ENCODE data around the gene PLK2.
A peak's percentile ranks its signal among the peaks of the same experiment; 100 is the strongest.

The PLK2 gene

DNA sequence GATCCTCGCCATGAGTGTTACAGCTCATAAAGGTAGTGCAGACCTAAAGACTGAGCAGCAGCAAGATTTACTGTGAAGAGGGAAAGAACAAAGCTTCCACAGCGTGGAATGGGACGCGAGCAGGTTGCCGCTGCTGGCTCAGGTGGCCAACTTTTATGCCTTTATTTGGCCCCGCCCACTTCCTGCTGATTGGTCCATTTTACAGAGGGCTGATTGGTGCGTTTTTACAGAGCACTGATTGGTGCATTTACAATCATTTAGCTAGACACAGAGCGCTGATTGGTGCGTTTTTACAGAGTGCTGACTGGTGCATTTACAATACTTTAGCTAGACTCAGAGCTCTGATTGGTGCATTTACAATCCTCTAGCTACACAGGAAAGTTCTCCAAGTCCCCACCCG is 13.9 kb downstream of the PLK2 start:
- TF ChIP-seq CTCF (IDR thresholded peaks at IDR 0.05; ENCODE audit: poor library complexity, severe bottlenecking), result no peak
- no peak for ATAC-seq (ENCODE audit: low read depth)
- Histone ChIP-seq H3K27me3 (ENCODE audit: insufficient read depth, poor library complexity, severe bottlenecking) (no peaks in the 10 kb centered on the region), H3K4me1 (ENCODE audit: insufficient read depth, poor library complexity, severe bottlenecking) (no peaks in the 10 kb centered on the region), H3K4me3 (ENCODE audit: severe bottlenecking) (no peak overlapping the region), H3K27ac (ENCODE audit: poor library complexity, severe bottlenecking) (no peak overlapping the region), H3K9me3 (ENCODE audit: severe bottlenecking) (no peaks in the 10 kb centered on the region), H3K36me3 (ENCODE audit: low read depth) (no peaks in the 10 kb centered on the region)
- no peak for DNase-seq (ENCODE audit: low spot score)

DNA sequence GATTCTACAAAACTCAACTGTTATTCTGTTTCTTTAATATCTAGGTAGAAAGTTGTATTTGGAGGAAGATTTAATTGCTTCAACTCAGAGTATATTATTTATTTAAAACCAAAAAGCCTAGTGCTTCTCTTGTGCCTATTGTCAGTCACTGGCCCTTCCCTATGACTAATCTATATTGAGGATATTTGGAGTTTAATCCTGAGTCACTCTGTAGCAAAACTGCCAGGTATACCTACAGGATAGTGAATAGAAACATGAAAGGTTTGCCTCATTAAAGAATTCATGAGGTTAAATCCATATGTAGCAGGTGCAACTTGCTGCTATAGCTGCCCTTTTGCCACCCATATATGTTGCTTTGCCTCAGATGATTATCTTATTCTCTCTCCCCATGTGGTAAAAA is 15.1 kb downstream of the PLK2 start:
- no peaks in the 10 kb centered on the region for H3K36me3 ChIP-seq (ENCODE audit: low read depth)
- no peak for TF ChIP-seq CTCF (IDR thresholded peaks at IDR 0.05; ENCODE audit: poor library complexity, severe bottlenecking)
- no peak overlapping the region for H3K4me3 ChIP-seq (ENCODE audit: severe bottlenecking)
- DNase-seq (ENCODE audit: low spot score) (no peak), ATAC-seq (ENCODE audit: low read depth) (peak; percentile 84)
- no peaks in the 10 kb centered on the region for H3K4me1 ChIP-seq (ENCODE audit: insufficient read depth, poor library complexity, severe bottlenecking)
- no peak overlapping the region for H3K27ac ChIP-seq (ENCODE audit: poor library complexity, severe bottlenecking)
- H3K27me3 ChIP-seq (ENCODE audit: insufficient read depth, poor library complexity, severe bottlenecking), result no peaks in the 10 kb centered on the region
- H3K9me3 ChIP-seq (ENCODE audit: severe bottlenecking), result no peaks in the 10 kb centered on the region

GRCh38 chr5:58440901-58441460 is 18.9 kb downstream of the PLK2 start:
- no peak overlapping the region for H3K27ac ChIP-seq (ENCODE audit: poor library complexity, severe bottlenecking)
- no peaks in the 10 kb centered on the region for H3K4me1 ChIP-seq (ENCODE audit: insufficient read depth, poor library complexity, severe bottlenecking)
- no peaks in the 10 kb centered on the region for H3K9me3 ChIP-seq (ENCODE audit: severe bottlenecking)
- no peaks in the 10 kb centered on the region for H3K27me3 ChIP-seq (ENCODE audit: insufficient read depth, poor library complexity, severe bottlenecking)
- no peak overlapping the region for H3K4me3 ChIP-seq (ENCODE audit: severe bottlenecking)
- ATAC-seq (ENCODE audit: low read depth) (no peak), DNase-seq (ENCODE audit: low spot score) (no peak)
- H3K36me3 ChIP-seq (ENCODE audit: low read depth), result no peaks in the 10 kb centered on the region
- TF ChIP-seq CTCF (IDR thresholded peaks at IDR 0.05; ENCODE audit: poor library complexity, severe bottlenecking), result no peak

DNA sequence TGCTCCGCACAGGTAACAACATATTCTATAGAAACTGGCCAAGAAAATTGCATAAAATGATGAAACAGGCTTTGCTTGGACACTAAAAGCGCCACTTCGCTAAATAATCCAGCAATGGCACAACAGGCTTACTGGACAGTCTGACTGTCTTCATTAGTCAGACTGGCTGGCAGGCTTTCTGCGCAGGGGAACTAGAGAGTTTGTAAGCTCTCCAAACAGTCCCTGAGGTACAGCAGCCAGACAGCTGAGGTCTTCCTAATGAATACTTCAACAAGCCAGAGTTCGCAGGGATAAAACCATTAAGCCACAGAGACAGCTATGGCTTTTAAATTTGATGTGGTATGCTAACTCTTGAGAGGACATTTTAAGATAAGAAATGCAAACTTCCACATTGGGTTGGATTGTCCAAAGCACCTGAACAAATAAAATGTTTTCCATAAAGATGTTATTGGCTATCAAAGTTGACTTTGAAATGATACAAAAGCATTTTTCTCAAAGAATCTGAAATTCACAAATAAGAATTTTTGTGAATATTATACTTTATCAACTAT is 20.7 kb downstream of the PLK2 start:
- H3K4me1 ChIP-seq (ENCODE audit: insufficient read depth, poor library complexity, severe bottlenecking), result no peaks in the 10 kb centered on the region
- no peak for TF ChIP-seq CTCF (IDR thresholded peaks at IDR 0.05; ENCODE audit: poor library complexity, severe bottlenecking)
- H3K27ac ChIP-seq (ENCODE audit: poor library complexity, severe bottlenecking), result no peak overlapping the region

GRCh38 chr5:58437661-58438060 is 22.2 kb downstream of the PLK2 start:
- TF ChIP-seq CTCF (IDR thresholded peaks at IDR 0.05; ENCODE audit: poor library complexity, severe bottlenecking), result no peak
- Histone ChIP-seq H3K4me3 (ENCODE audit: severe bottlenecking) (no peak overlapping the region), H3K9me3 (ENCODE audit: severe bottlenecking) (no peaks in the 10 kb centered on the region), H3K4me1 (ENCODE audit: insufficient read depth, poor library complexity, severe bottlenecking) (no peaks in the 10 kb centered on the region), H3K36me3 (ENCODE audit: low read depth) (no peaks in the 10 kb centered on the region), H3K27ac (ENCODE audit: poor library complexity, severe bottlenecking) (no peak overlapping the region), H3K27me3 (ENCODE audit: insufficient read depth, poor library complexity, severe bottlenecking) (no peaks in the 10 kb centered on the region)
- ATAC-seq (ENCODE audit: low read depth) (no peak), DNase-seq (ENCODE audit: low spot score) (no peak)

More for the DNA sequence above, 20.7 kb downstream of the PLK2 start:
- no peaks in the 10 kb centered on the region for H3K36me3 ChIP-seq (ENCODE audit: low read depth)
- H3K9me3 ChIP-seq (ENCODE audit: severe bottlenecking), result no peaks in the 10 kb centered on the region
- no peaks in the 10 kb centered on the region for H3K27me3 ChIP-seq (ENCODE audit: insufficient read depth, poor library complexity, severe bottlenecking)
- ATAC-seq (ENCODE audit: low read depth) (no peak), DNase-seq (ENCODE audit: low spot score) (no peak)
- no peak overlapping the region for H3K4me3 ChIP-seq (ENCODE audit: severe bottlenecking)
